Prostate gland (tissue), 2 donors: ENCODE results near the gene PRCD. TPM values are rescaled to one million over a fixed set of nuclear protein-coding genes. Genes with fewer than 3 reads are reported as not detected.
A peak's percentile ranks its signal among the peaks of the same experiment; 100 is the strongest.
"Not testable (repeated sequence)": the region's sequence is repeated elsewhere in the genome, so short reads cannot be mapped to it uniquely, and the experiment has no call there.

ENCODE experiments used
- DNase-seq: peaks from one replicate; pipeline ENCODE4 v3.0.0-alpha.2; 2019; ENCODE audit warnings: low spot score
- H3K27ac ChIP-seq, 2 donors: fragments of 200-600 bp; sonication (generic); 2 replicates each; pipeline ENCODE4 v1.5.1; 2017 to 2019
- H3K27me3 ChIP-seq: fragments of 200-600 bp; sonication (generic); replicated peaks from 2 replicates; pipeline ENCODE4 v1.5.1; 2019; ENCODE audit not compliant: insufficient read depth
- H3K36me3 ChIP-seq, 2 donors: fragments of 200-600 bp; sonication (generic); 1 replicate in 1 of 2; 2 replicates in 1 of 2; pipeline versions ENCODE4 v1.5.1 to v1.8.1; 2017 to 2019
- H3K4me1 ChIP-seq: fragments of 200-600 bp; sonication (generic); replicated peaks from 2 replicates; pipeline ENCODE4 v1.5.1; 2019
- H3K4me3 ChIP-seq, 2 donors: fragments of 200-600 bp; sonication (generic); 2 replicates each; pipeline ENCODE4 v1.5.1; 2017 to 2019
- H3K9me3 ChIP-seq: fragments of 200-600 bp; sonication (generic); 2 replicates; pipeline ENCODE4 v1.5.1; 2017
- POLR2A ChIP-seq: fragments of 450-650 bp; IDR thresholded peaks from one replicate; pipeline ENCODE4 v1.6.1; 2016; ENCODE audit warnings: antibody characterized with exemption, mild to moderate bottlenecking
- POLR2AphosphoS5 ChIP-seq: sonication (generic); formaldehyde crosslinking; IDR thresholded peaks from one replicate; pipeline ENCODE4 v1.6.1; 2017; ENCODE audit warnings: antibody characterized with exemption
- WGBS: methylation state at CpG from one replicate; pipeline ENCODE4 v1.1.5; 2018; 5-methylcytosine and 5-hydroxymethylcytosine counted together
- intact Hi-C: fragments of 100-400 bp; cut with DNase I; formaldehyde crosslinking; loops from one replicate; pipeline ENCODE4 v1.14.2; 2022
- total RNA-seq, 2 donors: library from RNA; depleted of rRNA; stranded (reverse); fragments of >200 nt; gene quantifications; one replicate each; pipeline ENCODE4 v1.1.0, GENCODE V29; 2016
- TF ChIP-seq, protein P1 (sequence below), 4 experiments: fragments of 200-600 bp in 2 of 4; fragments of 450-650 bp in 2 of 4; sonication (generic) in 2 of 4; IDR thresholded peaks; 1 replicate in 3 of 4; 2 replicates in 1 of 4; pipeline ENCODE4 v1.5.1; 2016 to 2019; ENCODE audit warnings: antibody characterized with exemption in 4 of 4, mild to moderate bottlenecking in 2 of 4, moderate library complexity in 2 of 4

The PRCD gene
- total RNA-seq, 2 donors from 2014 or later = 0.36 to 0.85 TPM

DNA sequence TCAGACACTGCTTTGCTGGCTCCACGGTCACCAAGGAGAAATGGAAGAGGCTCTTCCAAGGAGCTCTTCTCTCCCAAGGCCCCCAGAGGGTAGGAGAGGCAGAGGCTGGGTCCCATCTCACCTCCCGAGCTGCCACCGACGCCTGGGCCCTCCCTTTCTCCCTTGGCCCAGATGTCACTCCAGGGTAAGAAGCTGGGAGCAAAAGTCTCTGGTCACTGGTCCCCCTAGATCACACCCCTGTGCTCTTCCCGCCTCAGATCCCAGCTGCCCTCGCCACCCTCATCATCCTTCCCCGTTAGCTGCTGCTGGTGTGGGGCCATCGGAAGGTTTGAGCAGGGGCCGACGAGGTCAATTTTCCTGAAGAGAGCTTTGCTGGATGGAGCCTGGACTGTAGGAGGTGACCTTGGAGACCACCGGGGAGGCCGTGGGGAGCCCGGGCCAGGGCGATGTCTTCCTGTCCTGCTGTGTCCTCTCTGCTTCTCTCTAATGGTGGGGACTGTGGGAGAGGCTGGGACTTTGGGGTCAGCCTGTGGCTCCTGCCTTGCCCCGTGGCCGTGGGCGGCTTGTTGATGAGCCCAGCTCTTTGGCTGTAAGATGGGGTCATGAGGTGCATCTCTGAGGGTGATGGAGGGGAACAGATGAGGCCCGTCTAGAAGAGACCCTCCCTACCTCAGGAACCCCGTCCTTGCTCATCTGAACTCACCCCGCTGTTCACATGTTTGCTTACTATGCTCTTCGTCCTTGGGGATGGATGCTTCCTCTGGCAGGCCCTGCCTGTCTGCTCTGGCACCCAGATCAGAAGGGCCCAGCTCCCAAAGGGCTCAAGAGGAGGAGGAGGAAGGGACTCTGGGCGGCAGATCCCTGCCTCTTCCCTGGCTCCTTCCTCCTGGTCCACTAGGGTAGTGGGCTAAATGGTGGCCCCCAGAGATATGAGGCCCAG, 27.2 kb upstream of the PRCD start:
- no peaks in the 10 kb centered on the region for H3K36me3 ChIP-seq
- intact Hi-C loops = no loop called here
- H3K4me3 ChIP-seq = no peak overlapping the region
- WGBS = 88% methylated on average over 22 of the region's 22 CpGs
- DNase-seq = no peak
- no peaks in the 10 kb centered on the region for H3K4me1 ChIP-seq
- no peak overlapping the region for H3K27ac ChIP-seq
- TF ChIP-seq POLR2AphosphoS5 (no peak), POLR2A (no peak)
- TF ChIP-seq, protein P1, sequence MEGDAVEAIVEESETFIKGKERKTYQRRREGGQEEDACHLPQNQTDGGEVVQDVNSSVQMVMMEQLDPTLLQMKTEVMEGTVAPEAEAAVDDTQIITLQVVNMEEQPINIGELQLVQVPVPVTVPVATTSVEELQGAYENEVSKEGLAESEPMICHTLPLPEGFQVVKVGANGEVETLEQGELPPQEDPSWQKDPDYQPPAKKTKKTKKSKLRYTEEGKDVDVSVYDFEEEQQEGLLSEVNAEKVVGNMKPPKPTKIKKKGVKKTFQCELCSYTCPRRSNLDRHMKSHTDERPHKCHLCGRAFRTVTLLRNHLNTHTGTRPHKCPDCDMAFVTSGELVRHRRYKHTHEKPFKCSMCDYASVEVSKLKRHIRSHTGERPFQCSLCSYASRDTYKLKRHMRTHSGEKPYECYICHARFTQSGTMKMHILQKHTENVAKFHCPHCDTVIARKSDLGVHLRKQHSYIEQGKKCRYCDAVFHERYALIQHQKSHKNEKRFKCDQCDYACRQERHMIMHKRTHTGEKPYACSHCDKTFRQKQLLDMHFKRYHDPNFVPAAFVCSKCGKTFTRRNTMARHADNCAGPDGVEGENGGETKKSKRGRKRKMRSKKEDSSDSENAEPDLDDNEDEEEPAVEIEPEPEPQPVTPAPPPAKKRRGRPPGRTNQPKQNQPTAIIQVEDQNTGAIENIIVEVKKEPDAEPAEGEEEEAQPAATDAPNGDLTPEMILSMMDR (IDR thresholded peaks at IDR 0.05) = no peak
- H3K9me3 ChIP-seq = no peaks in the 10 kb centered on the region
- no peaks in the 10 kb centered on the region for H3K27me3 ChIP-seq

DNA sequence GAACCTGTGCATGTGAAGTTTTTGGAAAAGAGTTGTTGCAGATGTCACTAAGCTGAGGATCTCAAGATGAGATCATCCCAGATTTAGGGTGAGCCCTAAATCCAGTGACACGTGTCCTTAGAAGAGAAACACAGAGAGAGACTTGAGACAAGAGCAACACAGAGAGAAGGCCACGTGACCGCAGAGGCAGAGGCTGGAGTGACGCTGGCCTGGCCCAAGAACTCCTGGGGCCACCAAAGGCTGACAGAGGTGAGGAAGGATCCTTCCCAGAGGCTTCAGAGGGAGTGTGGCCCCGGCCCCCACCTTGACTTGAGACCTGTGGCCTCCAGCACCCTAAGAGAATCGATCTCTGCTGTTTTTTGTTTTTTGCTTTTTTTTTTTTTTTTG, 26.5 kb upstream of the PRCD start:
- 78% methylated on average over 6 of the region's 6 CpGs for WGBS
- no peak overlapping the region for H3K27ac ChIP-seq
- DNase-seq = no peak
- H3K9me3 ChIP-seq = no peaks in the 10 kb centered on the region
- H3K27me3 ChIP-seq = no peaks in the 10 kb centered on the region
- no peaks in the 10 kb centered on the region for H3K36me3 ChIP-seq
- H3K4me3 ChIP-seq = no peak overlapping the region
- intact Hi-C loops = no loop called here
- no peak for TF ChIP-seq POLR2AphosphoS5
- TF ChIP-seq POLR2A = no peak
- H3K4me1 ChIP-seq = no peaks in the 10 kb centered on the region

DNA sequence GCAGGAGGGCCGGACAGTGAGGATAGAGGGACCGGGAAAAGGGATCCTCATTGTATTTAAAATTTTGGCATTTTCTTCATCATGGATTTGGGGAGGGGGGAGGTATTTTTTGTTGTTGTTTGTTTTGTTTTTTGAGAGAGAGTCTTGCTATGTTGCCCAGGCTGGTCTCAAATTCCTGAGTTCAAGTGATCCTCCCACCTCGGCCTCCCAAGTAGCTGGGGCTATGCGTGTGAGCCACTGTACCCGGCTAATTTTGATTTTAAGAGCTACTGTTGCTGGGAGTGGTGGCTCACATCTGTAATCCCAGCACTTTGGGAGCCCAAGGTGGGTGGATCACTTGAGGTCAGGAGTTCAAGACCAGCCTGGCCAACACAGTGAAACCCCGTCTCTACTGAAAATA, 25.5 kb upstream of the PRCD start:
- H3K4me1 ChIP-seq, H3K4me3 ChIP-seq, intact Hi-C loops, H3K36me3 ChIP-seq, H3K27ac ChIP-seq, DNase-seq, H3K9me3 ChIP-seq, H3K27me3 ChIP-seq: not testable (repeated sequence)
- 95% methylated on average over 6 of the region's 6 CpGs for WGBS

DNA sequence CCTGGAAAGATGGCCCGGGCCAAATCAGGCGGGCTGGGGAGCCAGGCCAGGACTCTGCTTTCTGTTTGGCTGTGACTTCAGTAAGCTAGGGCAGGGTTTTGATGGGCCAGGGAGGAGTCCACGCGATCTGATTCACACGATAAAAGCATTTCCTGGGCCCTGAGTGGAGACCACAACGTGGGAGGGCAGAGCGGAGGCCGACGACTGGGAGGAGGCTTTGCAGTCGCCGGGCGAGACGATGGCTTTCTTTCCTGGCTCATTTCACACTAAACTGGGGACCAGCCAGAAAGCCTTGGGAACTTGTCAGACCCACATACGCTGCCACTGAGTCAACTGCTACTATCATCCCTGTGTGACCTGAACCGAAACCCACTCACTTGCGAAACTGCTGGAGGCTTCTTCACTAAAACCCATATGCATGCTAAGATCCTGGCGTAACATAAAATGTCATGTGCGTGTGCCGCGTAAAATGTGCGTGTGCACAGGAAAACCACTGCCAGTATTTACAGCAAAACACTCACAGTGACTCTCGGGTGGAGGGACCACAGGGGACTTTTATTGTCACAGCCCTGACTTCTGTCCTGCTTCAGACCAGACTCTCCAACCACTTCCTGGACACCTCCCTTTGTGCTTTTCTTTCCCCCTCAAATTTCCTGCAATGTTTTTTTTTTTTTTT, 24.4 kb upstream of the PRCD start:
- Histone ChIP-seq H3K9me3 (no peaks in the 10 kb centered on the region), H3K27ac (peak overlapping the region; percentile 50 to 60), H3K4me3 (no peak overlapping the region), H3K27me3 (no peaks in the 10 kb centered on the region), H3K36me3 (no peaks in the 10 kb centered on the region), H3K4me1 (no peaks in the 10 kb centered on the region)
- 18% methylated on average over 22 of the region's 22 CpGs for WGBS
- intact Hi-C loops = no loop called here
- DNase-seq = peak; percentile 36
- TF ChIP-seq POLR2A (no peak), POLR2AphosphoS5 (peak; percentile 48)

DNA sequence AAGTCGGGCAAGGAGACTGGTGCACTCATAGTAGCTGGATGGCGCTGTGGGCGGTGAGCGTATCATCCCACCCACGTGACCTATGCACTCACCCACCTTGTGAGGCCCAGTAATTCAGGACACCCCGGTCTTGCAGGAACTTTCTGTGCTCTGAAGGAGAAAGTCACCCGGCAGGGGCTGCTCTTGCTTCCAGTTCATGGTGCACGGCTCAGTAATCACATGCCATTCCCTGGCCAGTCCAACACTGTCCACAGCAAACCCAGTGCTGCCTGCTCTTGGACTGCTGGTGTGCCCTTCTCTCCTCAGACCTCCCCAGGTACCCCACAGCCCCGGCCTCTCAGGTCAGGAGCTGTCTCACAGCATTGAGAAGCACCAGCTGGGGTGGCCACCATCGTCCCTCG, 22.2 kb upstream of the PRCD start:
- WGBS = 87% methylated on average over 11 of the region's 11 CpGs
- DNase-seq = no peak
- intact Hi-C loops = no loop called here
- no peaks in the 10 kb centered on the region for H3K9me3 ChIP-seq
- TF ChIP-seq POLR2AphosphoS5 = no peak
- no peak for TF ChIP-seq POLR2A
- TF ChIP-seq, protein P1 (IDR thresholded peaks at IDR 0.05) = no peak
- H3K4me1 ChIP-seq = no peaks in the 10 kb centered on the region
- H3K27ac ChIP-seq = no peak overlapping the region
- no peak overlapping the region for H3K4me3 ChIP-seq
- H3K27me3 ChIP-seq = no peaks in the 10 kb centered on the region
- no peaks in the 10 kb centered on the region for H3K36me3 ChIP-seq

DNA sequence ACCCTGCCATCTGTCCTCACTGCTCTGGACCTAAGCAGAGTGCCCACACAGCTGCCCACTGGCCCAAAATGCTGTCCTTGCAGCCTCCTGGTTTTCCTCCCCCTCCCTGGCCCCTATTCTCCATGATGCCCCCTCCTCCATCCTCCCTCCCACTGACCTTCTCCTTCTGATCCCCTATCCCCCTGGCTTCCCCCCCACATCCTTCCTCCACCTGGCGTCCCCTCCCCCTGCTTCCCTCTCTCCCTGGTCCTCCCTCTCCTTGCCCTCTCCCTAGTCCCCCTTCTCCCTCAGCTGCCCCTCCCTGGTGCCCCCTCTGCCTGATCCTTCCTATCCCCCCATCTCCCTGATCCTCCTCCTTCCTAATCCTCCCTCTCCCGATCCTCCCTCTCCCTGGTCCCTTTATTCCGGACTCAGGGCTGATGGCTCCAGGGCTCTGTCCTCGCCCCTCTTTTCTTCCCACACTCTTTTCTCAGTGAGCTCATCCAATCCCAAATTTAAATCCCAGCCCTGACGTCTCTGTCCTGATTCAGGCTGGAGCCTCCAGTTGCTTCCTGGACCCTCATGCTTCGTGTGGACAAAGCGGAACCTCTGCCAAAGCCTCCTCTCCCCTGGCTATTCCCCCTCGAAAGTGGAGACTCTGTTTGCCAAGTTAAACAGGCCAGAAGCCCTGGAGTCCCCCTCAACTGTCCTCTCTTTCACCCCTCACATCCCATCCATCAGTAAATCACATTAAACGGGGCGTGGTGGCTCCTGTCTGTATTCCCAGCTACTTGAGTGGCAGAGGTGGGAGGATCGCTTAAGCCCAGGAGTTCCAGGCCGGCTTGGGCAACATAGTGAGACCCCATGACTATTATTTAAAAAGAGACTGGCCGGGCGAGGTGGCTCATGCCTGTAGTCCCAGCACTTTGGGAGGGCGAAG, 20.5 kb upstream of the PRCD start:
- H3K4me1 ChIP-seq = no peaks in the 10 kb centered on the region
- no peaks in the 10 kb centered on the region for H3K36me3 ChIP-seq
- 61% methylated on average over 15 of the region's 15 CpGs for WGBS
- TF ChIP-seq, protein P1 (IDR thresholded peaks at IDR 0.05) = no peak
- TF ChIP-seq POLR2A = no peak
- TF ChIP-seq POLR2AphosphoS5 = no peak
- H3K27me3 ChIP-seq = no peaks in the 10 kb centered on the region
- no peaks in the 10 kb centered on the region for H3K9me3 ChIP-seq
- no peak overlapping the region for H3K27ac ChIP-seq
- no peak overlapping the region for H3K4me3 ChIP-seq
- intact Hi-C loops = no loop called here
- DNase-seq = no peak
